Measurements from ENCODE around the gene CHP1.
"Not testable (repeated sequence)": the region's sequence is repeated elsewhere in the genome, so short reads cannot be mapped to it uniquely, and the experiment has no call there.

The CHP1 gene

GRCh38 chr15:41230650-41231421 lies at the start of gene CHP1, which contains the start of gene EXD1:
Gene CHP1 (plus strand): TSS chr15:41231268. CDS start chr15:41231383, 115 bp downstream.
Gene EXD1 (minus strand): TSS chr15:41230757. CDS start chr15:41226575, 4,182 bp downstream.
- peak; percentile 99 for DNase-seq

DNA sequence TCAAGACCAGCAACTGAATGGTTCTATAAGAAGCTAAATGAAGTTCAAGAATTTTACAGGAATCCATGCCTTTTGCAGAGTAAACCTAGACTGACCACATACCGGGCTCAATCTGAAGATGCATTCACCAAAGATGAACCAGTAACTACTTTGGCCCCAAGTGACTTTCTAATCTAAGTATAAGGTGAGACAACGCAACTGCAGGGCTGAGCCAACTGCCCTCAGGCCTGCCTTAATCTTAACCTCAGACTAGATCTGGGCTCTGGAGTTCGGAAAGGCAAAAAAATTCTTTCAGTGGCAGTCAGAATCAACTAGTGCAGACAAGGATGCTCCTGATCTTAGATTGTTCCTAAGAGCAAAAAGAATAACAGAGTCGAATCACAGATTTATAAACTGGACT lies 48.8 kb upstream of the CHP1 start:
- DNase-seq: no peak

DNA sequence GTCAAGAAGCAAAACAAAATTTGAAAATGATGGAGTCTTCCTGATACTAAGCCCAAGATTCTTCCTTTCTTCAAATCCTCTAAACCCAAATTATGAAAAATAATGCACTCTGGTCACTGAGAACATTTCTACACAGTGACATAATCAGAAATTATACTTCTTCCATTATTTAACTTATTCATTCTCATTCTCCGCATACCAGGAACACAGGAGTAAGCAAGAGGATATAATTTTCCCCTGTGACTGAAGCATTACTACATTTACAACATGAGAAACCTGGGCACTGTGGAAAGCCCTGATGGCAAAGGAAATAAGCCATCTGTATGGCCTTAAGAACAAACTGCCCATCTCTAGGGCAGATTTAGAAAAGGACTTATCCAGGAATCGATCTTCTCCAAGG lies 47.5 kb upstream of the CHP1 start:
- DNase-seq: no peak

- no peak for DNase-seq
Observed at GRCh38 chr15:41194444-41194843, 36.6 kb upstream of the CHP1 start.

- no peak for DNase-seq
Observed at GRCh38 chr15:41199470-41199869, 31.6 kb upstream of the CHP1 start.

DNA sequence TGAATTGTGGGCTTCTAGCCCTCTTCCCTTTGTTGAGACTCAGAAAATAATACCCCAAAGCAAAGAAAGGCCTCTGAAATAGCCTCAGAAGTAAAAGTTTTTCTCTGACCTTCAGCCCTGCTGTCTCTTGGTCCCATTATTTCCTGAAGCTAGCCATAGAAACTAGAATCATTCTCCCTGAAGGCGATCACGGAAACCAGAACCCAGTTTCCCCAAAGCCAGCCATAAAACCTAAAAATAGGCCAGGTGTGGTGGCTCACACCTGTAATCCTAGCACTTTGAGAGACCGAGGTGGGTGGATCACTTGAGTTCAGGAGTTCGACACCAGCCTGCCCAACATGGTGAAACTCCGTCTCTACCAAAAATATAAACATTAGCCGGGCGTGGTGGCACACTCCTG lies 27.7 kb upstream of the CHP1 start:
- no peak for DNase-seq

DNA sequence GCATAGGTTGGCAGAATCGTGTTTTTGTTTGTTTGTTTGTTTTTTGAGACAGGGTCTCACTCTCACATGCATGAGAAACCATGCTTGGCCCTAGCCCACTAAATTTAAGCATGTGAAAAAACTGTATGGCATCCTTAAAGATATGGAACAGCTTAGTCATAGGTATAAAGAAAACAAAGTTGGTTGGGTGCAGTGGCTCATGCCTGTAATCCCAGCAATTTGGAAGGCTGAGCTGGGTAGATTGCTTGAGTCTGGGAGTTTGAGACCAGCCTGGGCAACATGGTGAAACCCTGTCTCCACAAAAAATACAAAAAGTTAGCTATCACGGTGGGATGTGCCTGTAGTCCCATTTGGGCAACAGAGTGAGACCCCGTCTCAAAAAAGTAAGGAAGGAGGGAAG lies 25.8 kb upstream of the CHP1 start:
- no peak for DNase-seq

- no peak for DNase-seq
Observed at GRCh38 chr15:41207687-41208448, 23.2 kb upstream of the CHP1 start.

DNA sequence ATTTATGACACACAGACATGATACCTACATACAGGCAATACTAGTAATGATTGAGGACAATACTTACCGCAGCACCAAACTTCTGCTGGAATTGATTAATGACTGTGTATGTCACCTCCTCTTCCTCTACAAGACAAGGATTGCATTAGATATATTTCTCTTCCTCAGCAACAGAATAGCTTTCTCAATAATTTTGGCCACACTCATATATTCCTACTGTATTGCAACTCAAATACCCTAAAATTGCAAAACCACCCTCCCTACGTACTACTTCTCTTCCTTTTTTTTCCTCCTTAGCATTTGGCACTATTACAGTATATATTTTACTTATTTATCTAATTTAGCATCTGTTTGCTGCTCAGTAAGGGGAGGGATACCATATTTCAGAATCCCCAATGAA lies 15.4 kb upstream of the CHP1 start:
- no peak for DNase-seq

GRCh38 chr15:41218851-41219250 lies 12.2 kb upstream of the CHP1 start:
- DNase-seq: no peak

DNA sequence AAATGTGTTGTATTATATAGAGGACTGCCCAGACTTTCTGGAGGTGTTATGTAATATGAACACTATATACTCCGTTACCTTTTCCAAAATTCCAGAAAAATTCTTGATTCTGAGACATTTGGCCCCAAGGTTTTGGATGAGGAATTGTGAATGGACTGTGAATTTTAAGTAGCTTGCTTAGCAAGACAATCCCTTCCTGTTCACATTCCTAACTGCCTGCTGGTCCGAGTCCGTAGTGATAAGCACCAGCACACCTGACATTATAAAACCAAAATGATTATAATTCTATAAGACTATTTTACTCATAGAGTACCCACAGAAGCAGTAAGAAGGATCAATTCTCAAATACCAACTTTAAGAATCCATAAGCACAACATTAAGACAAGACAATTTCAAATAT lies 11.7 kb upstream of the CHP1 start:
- DNase-seq: no peak

DNA sequence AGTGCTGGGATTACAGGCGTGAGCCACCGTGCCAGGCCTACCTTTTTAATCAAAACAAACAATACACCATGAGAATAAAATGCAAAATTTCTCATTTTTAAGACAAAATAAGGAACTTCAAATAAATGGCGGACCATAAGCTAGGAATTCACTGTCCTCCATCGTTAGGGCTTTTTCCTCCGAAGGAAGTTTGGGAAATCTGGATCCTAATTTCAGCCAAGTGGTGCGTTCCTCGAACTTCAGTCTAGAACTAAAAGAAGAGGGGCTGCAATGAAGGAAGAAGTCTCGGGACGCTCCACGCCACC lies 771 bp upstream of the CHP1 start:
- no peak for DNase-seq

DNA sequence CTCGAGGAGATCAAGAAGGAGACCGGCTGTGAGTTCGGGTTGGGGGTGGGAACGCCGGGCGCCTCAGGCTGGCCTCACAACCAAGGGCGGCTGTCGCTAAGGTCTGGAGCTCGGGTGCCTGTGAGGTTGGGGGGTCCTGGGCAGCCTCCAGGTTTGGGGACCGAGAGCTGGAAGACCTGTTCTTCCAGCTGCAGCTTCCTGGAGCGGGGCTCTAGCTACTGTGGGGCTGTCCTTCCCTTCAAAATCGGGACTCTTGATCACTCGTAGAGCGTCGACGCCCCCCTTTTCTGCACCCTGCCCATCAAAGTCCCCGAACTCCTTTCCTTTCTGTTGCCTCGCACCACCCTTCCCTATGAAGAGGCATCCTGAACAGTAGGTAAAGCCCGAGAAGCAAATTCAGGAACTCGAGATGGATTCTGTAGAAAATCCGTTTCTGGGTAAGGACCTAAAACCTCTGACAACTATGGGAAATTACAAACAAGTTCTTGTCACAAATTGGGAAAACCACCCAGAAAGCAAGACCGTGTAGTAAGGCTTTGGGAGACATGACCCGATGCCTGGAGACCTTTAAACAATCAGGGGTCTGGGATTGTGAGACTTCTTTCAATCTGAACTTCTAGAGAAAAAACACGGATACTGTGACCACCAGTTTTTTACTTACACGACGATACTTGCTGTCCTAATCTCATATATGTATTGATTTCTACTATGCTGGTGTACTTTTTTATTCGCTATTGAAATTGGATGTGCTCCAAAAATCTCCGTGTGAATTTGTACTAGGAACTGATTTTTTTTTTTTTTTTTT lies 556 bp downstream of the CHP1 start:
- DNase-seq: no peak

- peak; percentile 12 for DNase-seq
Observed at GRCh38 chr15:41233367-41233771, 2.3 kb downstream of the CHP1 start.

DNA sequence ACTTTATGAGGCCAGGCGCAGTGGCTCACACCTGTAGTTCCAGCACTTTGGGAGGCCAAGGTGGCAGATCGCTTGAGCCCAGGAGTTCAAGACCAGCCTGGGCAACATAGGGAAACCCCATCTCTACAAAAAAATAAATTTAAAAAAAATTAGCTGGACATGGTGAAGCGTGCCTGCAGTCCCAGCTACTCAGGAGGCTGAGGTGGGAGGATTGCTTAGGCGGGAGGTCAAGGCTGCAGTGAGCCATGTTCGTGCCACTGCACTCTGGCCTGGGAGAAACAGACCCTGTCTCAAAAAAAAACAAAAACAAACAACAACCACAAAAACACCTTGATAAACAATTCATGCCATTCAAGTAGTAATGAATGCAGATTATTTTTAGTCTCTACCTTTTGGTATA lies 4.2 kb downstream of the CHP1 start:
- DNase-seq: not testable (repeated sequence)

- no peak for DNase-seq
Observed at GRCh38 chr15:41235929-41236328, 4.9 kb downstream of the CHP1 start.

GRCh38 chr15:41238100-41238499 lies 7.0 kb downstream of the CHP1 start:
- DNase-seq: no peak

GRCh38 chr15:41241221-41241964 lies 10.3 kb downstream of the CHP1 start:
- no peak for DNase-seq

GRCh38 chr15:41250745-41251144 lies 19.7 kb downstream of the CHP1 start:
- not testable (repeated sequence) for DNase-seq

DNA sequence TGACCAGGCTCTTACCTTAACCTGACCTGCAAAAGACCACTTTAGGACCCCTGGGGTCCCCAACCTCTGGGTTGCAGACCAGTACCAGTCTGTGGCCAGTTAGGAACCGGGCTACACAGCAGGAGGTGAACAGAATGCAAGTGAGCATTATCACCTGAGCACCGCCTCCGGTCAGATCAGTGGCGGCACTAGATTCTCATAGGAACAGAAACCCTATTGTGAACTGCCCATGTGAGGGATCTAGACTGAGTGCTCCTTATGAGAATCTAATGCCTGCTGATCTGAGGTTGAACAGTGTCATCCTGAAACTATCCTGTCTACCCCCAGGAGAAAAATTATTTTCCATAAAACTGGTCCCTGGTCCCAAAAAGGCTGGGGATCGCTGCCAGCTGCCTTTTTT lies 20.3 kb downstream of the CHP1 start:
- DNase-seq: no peak

DNA sequence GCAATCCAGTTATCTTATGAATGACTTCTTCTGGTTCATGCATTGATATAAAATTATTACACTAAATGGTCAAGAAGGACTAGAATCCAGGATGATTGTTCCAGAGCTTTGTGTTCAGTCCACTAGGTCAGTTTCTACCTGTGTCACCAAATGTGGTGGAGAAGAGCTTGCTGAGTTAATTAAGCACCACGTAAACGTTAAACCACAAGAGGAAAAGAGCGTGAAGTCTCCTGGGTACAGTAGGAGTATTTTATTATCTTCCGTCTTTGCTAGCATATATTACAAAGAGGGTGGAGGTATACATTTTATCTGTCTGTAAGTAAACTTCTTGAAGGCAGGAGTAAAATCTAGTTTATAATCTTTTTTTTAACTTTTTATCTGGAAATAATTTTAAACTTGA lies 23.5 kb downstream of the CHP1 start:
- no peak for DNase-seq

GRCh38 chr15:41256103-41256502 lies 25.0 kb downstream of the CHP1 start:
- DNase-seq: no peak

- no peak for DNase-seq
Observed at GRCh38 chr15:41256577-41257038, 25.5 kb downstream of the CHP1 start.

Data from activated CD4-positive, alpha-beta T cell treated with anti-CD3 and anti-CD28 coated beads for 48 hours (primary cell).